Kidney (tissue), 14 donors: ENCODE data around the gene GRPR. TPM values are rescaled to one million over a fixed set of nuclear protein-coding genes. Genes with fewer than 3 reads are reported as not detected.

Experiments used
- DNase-seq, 5 donors: peaks; one replicate each; pipeline ENCODE4 v3.0.0-alpha.2; 2013 to 2020
- FAIRE-seq: peaks from 2 replicates; lab custom pipeline; 2012; peaks lifted over from hg19 to GRCh38; lab: Jason Lieb, UNC
- H3K27ac ChIP-seq, 2 donors: one replicate each; pipeline ENCODE4 v1.7.0; 2013; ENCODE audit warnings: low read depth in 2 of 2, low read length in 2 of 2, inconsistent platforms in 1 of 2
- H3K27me3 ChIP-seq: one replicate; pipeline ENCODE4 v1.7.1; 2013; ENCODE audit warnings: low read length, inconsistent platforms; ENCODE audit not compliant: control insufficient read depth, insufficient read depth
- H3K36me3 ChIP-seq, 3 donors: one replicate each; pipeline versions ENCODE4 v1.7.0 to v1.7.1; 2013; ENCODE audit warnings: low read length in 3 of 3, control low read depth in 1 of 3, inconsistent platforms in 1 of 3; ENCODE audit not compliant: insufficient read depth in 3 of 3, control insufficient read depth in 2 of 3
- H3K4me1 ChIP-seq, 3 donors: one replicate each; pipeline versions ENCODE4 v1.7.0 to v1.7.1; 2013; ENCODE audit warnings: low read length in 3 of 3, inconsistent platforms in 1 of 3, low read depth in 1 of 3; ENCODE audit not compliant: control insufficient read depth in 2 of 3, insufficient read depth in 2 of 3
- H3K4me3 ChIP-seq, 3 donors: one replicate each; pipeline versions ENCODE4 v1.7.0 to v1.8.1; 2013; ENCODE audit warnings: low read length in 3 of 3, control low read depth in 1 of 3, inconsistent platforms in 1 of 3
- H3K9ac ChIP-seq, 3 donors: one replicate each; pipeline versions ENCODE4 v1.7.0 to v1.7.1; 2013; ENCODE audit warnings: low read length in 3 of 3, control low read depth in 1 of 3, inconsistent platforms in 1 of 3
- H3K9me3 ChIP-seq, 3 donors: one replicate each; pipeline versions ENCODE4 v1.7.0 to v1.7.1; 2013; ENCODE audit warnings: low read length in 3 of 3, control low read depth in 1 of 3, inconsistent platforms in 1 of 3; ENCODE audit not compliant: control insufficient read depth in 2 of 3, insufficient read depth in 1 of 3
- CTCF ChIP-seq: IDR thresholded peaks from 3 replicates; pipeline ENCODE4 v1.5.1; 2012; ENCODE audit warnings: mild to moderate bottlenecking, moderate library complexity, borderline replicate concordance; ENCODE audit not compliant: insufficient read depth; ENCODE audit errors: extremely low read depth
- intact Hi-C: fragments of 100-400 bp; cut with DNase I; formaldehyde crosslinking; loops from one replicate; pipeline ENCODE4 v1.11.1; 2022
- polyA plus RNA-seq: library from polyadenylated mRNA; stranded (reverse); fragments of 350-450 nt; fragmentation: Illumina TruSeq; extraction: RNeasy Lipid Tissue Mini Kit (QIAGEN cat#74804); gene quantifications from one replicate; pipeline ENCODE4 v1.2.3, GENCODE V29; 2014; ENCODE audit warnings: low read depth, low replicate concordance; ENCODE audit not compliant: insufficient read depth
- total RNA-seq: library from RNA; stranded (reverse); fragmentation: NEBNext Ultra II Directional; extraction: Animal tissue kit (Norgen Biotek cat#: 25700); gene quantifications from one replicate; pipeline ENCODE4 v1.2.1, GENCODE V29; 2021
- donor health status: control.
- donor health status: control.
- donor health status: control.
- donor health status: control.
- donor health status: control.
- donor health status: DM: yes; HTN: yes; CAD: no.
- donor health status: Normal renal cell carcinoma (clear cell type).

Gene GRPR
- total and polyA plus RNA-seq, 2 donors from 2014 or later, result 0.25 TPM; not detected in 1

- Histone ChIP-seq H3K9ac (no peak overlapping the region), H3K27me3 (peaks cover 8% of the 10 kb centered on the region), H3K4me3 (no peak overlapping the region), H3K4me1 (no peaks in the 10 kb centered on the region), H3K27ac (no peak overlapping the region), H3K9me3 (no peaks in the 10 kb centered on the region), H3K36me3 (no peaks in the 10 kb centered on the region)
- TF ChIP-seq CTCF, result no peak
- FAIRE-seq (no peak), DNase-seq (no peak)
- intact Hi-C loops, result no loop called here
These were observed 12.7 kb downstream of the GRPR start for GRCh38 chrX:16136080-16136479.

- intact Hi-C loops, result no loop called here
- no peak overlapping the region for H3K9ac ChIP-seq
- no peak overlapping the region for H3K4me3 ChIP-seq
- no peaks in the 10 kb centered on the region for H3K4me1 ChIP-seq
- H3K27me3 ChIP-seq, result peaks cover 8% of the 10 kb centered on the region
- DNase-seq, result no peak
- H3K9me3 ChIP-seq, result no peaks in the 10 kb centered on the region
- no peak for TF ChIP-seq CTCF
- FAIRE-seq, result no peak
- no peaks in the 10 kb centered on the region for H3K36me3 ChIP-seq
- no peak overlapping the region for H3K27ac ChIP-seq
These were observed 14.2 kb downstream of the GRPR start for GRCh38 chrX:16137416-16138107.

- Histone ChIP-seq H3K27ac (no peak overlapping the region), H3K4me1 (no peaks in the 10 kb centered on the region), H3K4me3 (no peak overlapping the region), H3K36me3 (no peaks in the 10 kb centered on the region), H3K27me3 (peaks cover 8% of the 10 kb centered on the region), H3K9me3 (no peaks in the 10 kb centered on the region), H3K9ac (no peak overlapping the region)
- FAIRE-seq (no peak), DNase-seq (no peak)
- TF ChIP-seq CTCF, result no peak
- intact Hi-C loops, result no loop called here
These were observed 14.7 kb downstream of the GRPR start for GRCh38 chrX:16138108-16138427.

GRCh38 chrX:16140448-16140847 lies 17.1 kb downstream of the GRPR start:
- H3K9me3 ChIP-seq, result no peaks in the 10 kb centered on the region
- intact Hi-C loops, result no loop called here
- FAIRE-seq, result no peak

More at GRCh38 chrX:16140448-16140847, 17.1 kb downstream of the GRPR start:
- DNase-seq, result no peak
- Histone ChIP-seq H3K36me3 (no peaks in the 10 kb centered on the region), H3K4me3 (no peak overlapping the region), H3K27me3 (peaks cover 8% of the 10 kb centered on the region), H3K27ac (no peak overlapping the region), H3K4me1 (no peaks in the 10 kb centered on the region), H3K9ac (no peak overlapping the region)
- no peak for TF ChIP-seq CTCF
